Measurements from ENCODE around the gene LRRC18. TPM values are rescaled to one million over a fixed set of nuclear protein-coding genes. Genes with fewer than 3 reads are reported as not detected.

LRRC18 gene
- total RNA-seq, 4 donors from 2014 or later: not detected

GRCh38 chr10:48932831-48933664 is 6.6 kb downstream of the LRRC18 start:
- WGBS, 2 donors (ENCODE audit: low coverage in 1 of 2): 83 to 91% methylated on average over 4 to 6 of the region's 7 CpGs
- Histone ChIP-seq H3K27ac (no peak overlapping the region), H3K4me1 (no peaks in the 10 kb centered on the region), H3K27me3 (no peaks in the 10 kb centered on the region), H3K4me3 (no peak overlapping the region), H3K36me3 (no peaks in the 10 kb centered on the region), H3K9me3 (no peaks in the 10 kb centered on the region)
- no peak for ATAC-seq
- no peak for TF ChIP-seq POLR2AphosphoS5 (IDR thresholded peaks at IDR 0.05)
- TF ChIP-seq POLR2A (IDR thresholded peaks at IDR 0.05): no peak
- no peak for TF ChIP-seq EP300 (IDR thresholded peaks at IDR 0.05)
- TF ChIP-seq CTCF (IDR thresholded peaks at IDR 0.05): no peak

- Histone ChIP-seq H3K9me3 (no peaks in the 10 kb centered on the region), H3K27me3 (no peaks in the 10 kb centered on the region), H3K27ac (no peak overlapping the region), H3K36me3 (no peaks in the 10 kb centered on the region), H3K4me3 (no peak overlapping the region), H3K4me1 (no peaks in the 10 kb centered on the region)
- no peak for ATAC-seq
- 40% methylated on average over 1 of the region's 4 CpGs; no CpG with 5 or more reads in 1 of the 2 donors for WGBS, 2 donors (ENCODE audit: low coverage in 1 of 2)
- TF ChIP-seq CTCF (IDR thresholded peaks at IDR 0.05) (no peak), EP300 (IDR thresholded peaks at IDR 0.05) (no peak), POLR2A (IDR thresholded peaks at IDR 0.05) (no peak), POLR2AphosphoS5 (IDR thresholded peaks at IDR 0.05) (no peak)
Measured at GRCh38 chr10:48931188-48931587, 8.5 kb downstream of the LRRC18 start.

- TF ChIP-seq POLR2A (IDR thresholded peaks at IDR 0.05) (no peak), EP300 (IDR thresholded peaks at IDR 0.05) (no peak), CTCF (IDR thresholded peaks at IDR 0.05) (no peak), POLR2AphosphoS5 (IDR thresholded peaks at IDR 0.05) (no peak)
- H3K36me3 ChIP-seq: no peaks in the 10 kb centered on the region
- no peaks in the 10 kb centered on the region for H3K4me1 ChIP-seq
- 71% methylated on average over 4 to 5 of the region's 5 CpGs for whole genome bisulfite sequencing, 2 donors (ENCODE audit: low coverage in 1 of 2)
- no peak overlapping the region for H3K27ac ChIP-seq
- no peak for ATAC-seq
- no peak overlapping the region for H3K4me3 ChIP-seq
- H3K9me3 ChIP-seq: no peaks in the 10 kb centered on the region
- no peaks in the 10 kb centered on the region for H3K27me3 ChIP-seq
Measured at GRCh38 chr10:48929413-48929990, 10.1 kb downstream of the LRRC18 start.

GRCh38 chr10:48926764-48927540 is 12.7 kb downstream of the LRRC18 start:
- H3K4me3 ChIP-seq: no peak overlapping the region
- WGBS, 2 donors (ENCODE audit: low coverage in 1 of 2): 75 to 82% methylated on average over 3 to 13 of the region's 13 CpGs
- no peaks in the 10 kb centered on the region for H3K4me1 ChIP-seq
- no peak for ATAC-seq
- H3K36me3 ChIP-seq: no peaks in the 10 kb centered on the region
- H3K27me3 ChIP-seq: no peaks in the 10 kb centered on the region
- H3K9me3 ChIP-seq: no peaks in the 10 kb centered on the region
- no peak for TF ChIP-seq POLR2A (IDR thresholded peaks at IDR 0.05)
- no peak for TF ChIP-seq CTCF (IDR thresholded peaks at IDR 0.05)
- TF ChIP-seq EP300 (IDR thresholded peaks at IDR 0.05): no peak
- TF ChIP-seq POLR2AphosphoS5 (IDR thresholded peaks at IDR 0.05): no peak
- no peak overlapping the region for H3K27ac ChIP-seq

Measured in gastroesophageal sphincter (tissue), 4 donors.